ENCODE data around the gene DKC1.

Gene DKC1

GRCh38 chrX:154737136-154737535 is 25.5 kb upstream of the DKC1 start:
- no peak for DNase-seq (ENCODE audit: low spot score)

- peak; percentile 55 for DNase-seq (ENCODE audit: low spot score)
Observed at GRCh38 chrX:154738011-154738738, 24.5 kb upstream of the DKC1 start.

GRCh38 chrX:154739952-154740465 is 22.7 kb upstream of the DKC1 start:
- no peak for DNase-seq (ENCODE audit: low spot score)

- no peak for DNase-seq (ENCODE audit: low spot score)
Observed at GRCh38 chrX:154742613-154743012, 20.1 kb upstream of the DKC1 start.

- peak; percentile 61 for DNase-seq (ENCODE audit: low spot score)
Observed at GRCh38 chrX:154748712-154749339, 13.8 kb upstream of the DKC1 start.

- no peak for DNase-seq (ENCODE audit: low spot score)
Observed at GRCh38 chrX:154749856-154750255, 12.8 kb upstream of the DKC1 start.

- DNase-seq (ENCODE audit: low spot score) = peak; percentile 32
Observed at GRCh38 chrX:154750301-154751202, 12.1 kb upstream of the DKC1 start, which contains the start of gene GAB3. GAB3 (minus strand) TSS chrX:154751077; CDS start chrX:154751025, 52 bp downstream.

GRCh38 chrX:154751203-154751668 is 11.4 kb upstream of the DKC1 start:
- no peak for DNase-seq (ENCODE audit: low spot score)

GRCh38 chrX:154751669-154752271 is 10.9 kb upstream of the DKC1 start:
- DNase-seq (ENCODE audit: low spot score) = no peak

- DNase-seq (ENCODE audit: low spot score) = no peak
Observed at GRCh38 chrX:154758696-154759095, 4.0 kb upstream of the DKC1 start.

- DNase-seq (ENCODE audit: low spot score) = peak; percentile 16
Observed at GRCh38 chrX:154761977-154762536, 607 bp upstream of the DKC1 start.

- no peak for DNase-seq (ENCODE audit: low spot score)
Observed at GRCh38 chrX:154774622-154775021, 12.0 kb downstream of the DKC1 start.

- DNase-seq (ENCODE audit: low spot score) = peak; percentile 74
Observed at GRCh38 chrX:154775419-154776349, 13.0 kb downstream of the DKC1 start.

GRCh38 chrX:154776753-154777152 is 14.1 kb downstream of the DKC1 start:
- DNase-seq (ENCODE audit: low spot score) = no peak

- DNase-seq (ENCODE audit: low spot score) = no peak
Observed at GRCh38 chrX:154779261-154779660, 16.6 kb downstream of the DKC1 start.

- DNase-seq (ENCODE audit: low spot score) = no peak
Observed at GRCh38 chrX:154780968-154781367, 18.3 kb downstream of the DKC1 start.

GRCh38 chrX:154784149-154784995 is 21.7 kb downstream of the DKC1 start:
- no peak for DNase-seq (ENCODE audit: low spot score)

- no peak for DNase-seq (ENCODE audit: low spot score)
Observed at GRCh38 chrX:154785716-154786115, 23.1 kb downstream of the DKC1 start.

GRCh38 chrX:154791467-154791866 is 28.8 kb downstream of the DKC1 start:
- peak; percentile 71 for DNase-seq (ENCODE audit: low spot score)
